Endodermal cell (in vitro differentiated cells): ENCODE results near the gene GATA2. TPM values are rescaled to one million over a fixed set of nuclear protein-coding genes. Genes with fewer than 3 reads are reported as not detected.

ENCODE experiments used
- DNase-seq: peaks from one replicate; pipeline ENCODE4 v3.0.0-alpha.2; 2017
- H3K27ac ChIP-seq: 2 replicates; pipeline ENCODE4 v1.5.1; 2013; ENCODE audit warnings: mild to moderate bottlenecking, low read depth, low read length, moderate library complexity
- H3K27me3 ChIP-seq: 2 replicates; pipeline ENCODE4 v1.6.1; 2013; ENCODE audit warnings: mild to moderate bottlenecking, low read length, moderate library complexity; ENCODE audit not compliant: insufficient read depth, control insufficient read depth, poor library complexity, severe bottlenecking
- H3K36me3 ChIP-seq: 2 replicates; pipeline ENCODE4 v1.7.0; 2013; ENCODE audit warnings: mild to moderate bottlenecking, low read length, moderate library complexity; ENCODE audit not compliant: control insufficient read depth, insufficient read depth
- H3K4me1 ChIP-seq: one replicate; pipeline ENCODE4 v1.7.0; 2013; ENCODE audit warnings: low read length; ENCODE audit not compliant: control insufficient read depth, insufficient read depth
- H3K4me3 ChIP-seq: 2 replicates; pipeline ENCODE4 v1.5.1; 2013; ENCODE audit warnings: mild to moderate bottlenecking, low read length, moderate library complexity
- H3K9ac ChIP-seq: 2 replicates; pipeline ENCODE4 v1.6.1; 2013; ENCODE audit warnings: mild to moderate bottlenecking, low read length, moderate library complexity; ENCODE audit not compliant: poor library complexity, severe bottlenecking; ENCODE audit errors: extremely low read depth
- H3K9me3 ChIP-seq: 2 replicates; pipeline ENCODE4 v1.6.1; 2013; ENCODE audit warnings: mild to moderate bottlenecking, low read length, moderate library complexity; ENCODE audit not compliant: control insufficient read depth
- H3K27ac Mint-ChIP-seq: 2 replicates; pipeline ENCODE4 v1.8.0; 2020; ENCODE audit warnings: mixed read lengths
- H3K27me3 Mint-ChIP-seq: 2 replicates; pipeline ENCODE4 v1.8.0; 2021; ENCODE audit warnings: mild to moderate bottlenecking, mixed read lengths; ENCODE audit not compliant: insufficient read depth
- H3K36me3 Mint-ChIP-seq: 2 replicates; pipeline ENCODE4 v1.8.0; 2020; ENCODE audit warnings: low read depth, mixed read lengths
- H3K4me1 Mint-ChIP-seq: 2 replicates; pipeline ENCODE4 v1.8.0; 2020; ENCODE audit warnings: mixed read lengths
- H3K4me3 Mint-ChIP-seq: 2 replicates; pipeline ENCODE4 v1.8.0; 2020; ENCODE audit warnings: mild to moderate bottlenecking, moderate library complexity, mixed read lengths
- H3K9me3 Mint-ChIP-seq: 2 replicates; pipeline ENCODE4 v1.8.0; 2020; ENCODE audit warnings: mild to moderate bottlenecking, mixed read lengths
- WGBS, 2 experiments: methylation state at CpG; one replicate each; pipeline versions ENCODE4 v1.1.5 to v1.1.7; 2013; ENCODE audit warnings: missing lambda C conversion rate in 2 of 2, mixed read lengths in 1 of 2; ENCODE audit not compliant: insufficient coverage in 1 of 2, insufficient read length in 1 of 2; 5-methylcytosine and 5-hydroxymethylcytosine counted together
- total RNA-seq, 2 donors: library from RNA; stranded (reverse); fragmentation: NEBNext Ultra II Directional in 1 of 2; extraction: Animal tissue kit (Norgen Biotek cat#: 25700) in 1 of 2; gene quantifications; 2 replicates in 1 of 2; 3 replicates in 1 of 2; pipeline ENCODE4 v1.2.1, GENCODE V29; 2021
- TF ChIP-seq, protein P1 (sequence below): fragments of 200-600 bp; sonication (generic); conservative IDR thresholded peaks from 2 replicates; pipeline ENCODE4 v1.5.0; 2021; ENCODE audit warnings: antibody characterized with exemption, mild to moderate bottlenecking

The GATA2 gene
- total RNA-seq, 2 donors from 2014 or later: 1.2 to 1.6 TPM

DNA sequence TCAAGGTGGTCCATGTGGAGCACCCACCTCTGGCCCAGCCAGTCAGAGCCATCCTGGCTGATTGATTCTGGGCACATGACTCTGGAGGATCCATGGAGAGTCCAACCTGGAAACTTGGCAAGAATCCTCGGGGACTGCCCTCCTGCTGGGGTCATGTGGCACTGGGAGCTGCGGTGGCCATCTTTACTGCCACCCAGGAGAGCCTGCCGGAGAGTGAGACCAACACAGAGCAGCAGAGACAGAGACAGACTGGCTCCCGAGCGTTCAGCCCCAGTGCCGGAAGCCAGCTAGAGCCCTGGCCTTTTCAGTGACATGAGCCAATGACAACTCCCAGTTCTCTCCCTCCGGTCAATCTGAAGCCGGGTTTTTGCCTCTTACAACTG, 11.5 kb upstream of the GATA2 start:
- H3K27ac Mint-ChIP-seq: no peak overlapping the region
- H3K9me3 Mint-ChIP-seq: no peaks in the 10 kb centered on the region
- H3K4me3 Mint-ChIP-seq: no peak overlapping the region
- Histone ChIP-seq H3K27ac (no peak overlapping the region), H3K9me3 (no peaks in the 10 kb centered on the region), H3K4me3 (no peak overlapping the region), H3K9ac (no peak overlapping the region), H3K4me1 (no peaks in the 10 kb centered on the region), H3K27me3 (peaks cover 23% of the 10 kb centered on the region), H3K36me3 (no peaks in the 10 kb centered on the region)
- no peaks in the 10 kb centered on the region for H3K36me3 Mint-ChIP-seq
- H3K4me1 Mint-ChIP-seq: no peaks in the 10 kb centered on the region
- no peak for DNase-seq
- H3K27me3 Mint-ChIP-seq: peaks cover 36% of the 10 kb centered on the region
- 95 to 98% methylated on average over 8 of the region's 8 CpGs for WGBS, 2 experiments
- TF ChIP-seq, protein P1, sequence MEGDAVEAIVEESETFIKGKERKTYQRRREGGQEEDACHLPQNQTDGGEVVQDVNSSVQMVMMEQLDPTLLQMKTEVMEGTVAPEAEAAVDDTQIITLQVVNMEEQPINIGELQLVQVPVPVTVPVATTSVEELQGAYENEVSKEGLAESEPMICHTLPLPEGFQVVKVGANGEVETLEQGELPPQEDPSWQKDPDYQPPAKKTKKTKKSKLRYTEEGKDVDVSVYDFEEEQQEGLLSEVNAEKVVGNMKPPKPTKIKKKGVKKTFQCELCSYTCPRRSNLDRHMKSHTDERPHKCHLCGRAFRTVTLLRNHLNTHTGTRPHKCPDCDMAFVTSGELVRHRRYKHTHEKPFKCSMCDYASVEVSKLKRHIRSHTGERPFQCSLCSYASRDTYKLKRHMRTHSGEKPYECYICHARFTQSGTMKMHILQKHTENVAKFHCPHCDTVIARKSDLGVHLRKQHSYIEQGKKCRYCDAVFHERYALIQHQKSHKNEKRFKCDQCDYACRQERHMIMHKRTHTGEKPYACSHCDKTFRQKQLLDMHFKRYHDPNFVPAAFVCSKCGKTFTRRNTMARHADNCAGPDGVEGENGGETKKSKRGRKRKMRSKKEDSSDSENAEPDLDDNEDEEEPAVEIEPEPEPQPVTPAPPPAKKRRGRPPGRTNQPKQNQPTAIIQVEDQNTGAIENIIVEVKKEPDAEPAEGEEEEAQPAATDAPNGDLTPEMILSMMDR: no peak

DNA sequence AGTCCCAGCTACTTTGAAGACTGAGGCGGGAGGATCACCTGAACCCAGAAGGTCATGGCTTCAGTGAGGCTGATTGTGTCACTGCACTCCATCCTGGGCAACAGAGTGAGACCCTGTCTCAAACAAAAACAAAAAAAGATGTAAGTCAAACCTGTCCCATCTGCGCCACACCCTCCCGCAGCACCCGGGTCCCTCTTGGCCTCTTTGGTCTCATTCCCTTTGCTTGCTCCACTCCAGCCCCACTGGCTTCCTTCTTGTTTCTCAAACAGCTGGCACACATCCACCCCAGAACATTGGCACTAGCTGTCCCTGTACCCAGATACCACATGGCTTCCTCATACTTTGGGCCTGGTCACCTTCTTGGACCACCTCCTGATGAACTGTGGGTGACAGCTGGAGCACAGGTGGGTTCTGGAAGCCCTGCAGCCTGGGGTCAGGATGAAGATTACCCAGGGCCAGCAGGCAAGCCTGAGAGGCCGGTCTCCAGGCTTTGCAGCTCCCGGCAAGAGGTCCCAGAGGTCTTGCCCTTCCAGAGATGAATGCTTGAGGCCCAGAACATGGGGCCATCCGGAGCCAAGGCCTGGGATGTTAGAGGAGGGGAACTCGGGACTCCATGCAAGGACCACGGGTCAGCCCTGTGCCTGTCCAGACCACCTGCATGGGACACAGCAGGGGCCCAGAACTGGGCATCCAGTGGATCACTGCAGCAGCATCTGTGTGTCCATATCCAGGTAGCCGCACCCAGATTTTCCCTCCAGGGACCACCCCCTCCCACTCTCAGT, 10.9 kb upstream of the GATA2 start:
- Mint-ChIP-seq H3K36me3 (no peaks in the 10 kb centered on the region), H3K4me1 (no peaks in the 10 kb centered on the region), H3K9me3 (no peaks in the 10 kb centered on the region), H3K27me3 (peaks cover 37% of the 10 kb centered on the region), H3K4me3 (no peak overlapping the region), H3K27ac (no peak overlapping the region)
- Histone ChIP-seq H3K27ac (no peak overlapping the region), H3K27me3 (peaks cover 29% of the 10 kb centered on the region), H3K9me3 (no peaks in the 10 kb centered on the region), H3K4me3 (no peak overlapping the region), H3K4me1 (no peaks in the 10 kb centered on the region), H3K36me3 (no peaks in the 10 kb centered on the region), H3K9ac (no peak overlapping the region)
- 92 to 96% methylated on average over 9 to 10 of the region's 10 CpGs for WGBS, 2 experiments
- no peak for DNase-seq
- TF ChIP-seq, protein P1: no peak

DNA sequence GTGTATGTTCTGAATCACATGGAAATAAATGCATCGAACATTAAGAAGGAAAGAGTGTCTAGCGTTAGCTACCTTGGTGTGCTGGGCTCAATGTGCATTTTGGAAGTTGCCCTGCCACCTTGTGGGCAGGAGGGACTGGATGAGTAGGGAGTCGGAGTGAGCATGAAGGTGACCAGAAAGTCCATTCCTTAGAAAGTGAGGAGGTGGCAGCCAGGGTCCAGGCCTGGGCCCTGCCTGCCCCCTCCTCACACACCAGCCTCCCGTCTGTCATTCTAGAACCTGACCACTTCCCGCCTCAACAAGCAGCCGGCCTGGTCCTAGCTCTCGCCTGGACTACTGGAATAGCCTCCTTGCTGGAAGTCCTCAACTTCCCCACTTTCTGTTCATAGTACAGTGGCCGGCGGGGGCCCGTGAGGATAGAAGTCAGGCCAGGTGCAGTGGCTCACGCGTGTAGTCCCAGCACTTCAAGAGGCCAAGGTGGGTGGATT, 10.2 kb upstream of the GATA2 start:
- no peaks in the 10 kb centered on the region for H3K36me3 ChIP-seq
- Mint-ChIP-seq H3K9me3 (no peaks in the 10 kb centered on the region), H3K4me1 (no peaks in the 10 kb centered on the region), H3K27me3 (peaks cover 45% of the 10 kb centered on the region), H3K4me3 (no peak overlapping the region), H3K36me3 (no peaks in the 10 kb centered on the region), H3K27ac (no peak overlapping the region)
- H3K9ac ChIP-seq: no peak overlapping the region
- H3K4me1 ChIP-seq: no peaks in the 10 kb centered on the region
- TF ChIP-seq, protein P1: peak; percentile 68
- DNase-seq: peak; percentile 72
- no peaks in the 10 kb centered on the region for H3K9me3 ChIP-seq
- H3K27me3 ChIP-seq: peaks cover 36% of the 10 kb centered on the region
- H3K27ac ChIP-seq: no peak overlapping the region
- WGBS, 2 experiments: 86 to 91% methylated on average over 10 to 12 of the region's 12 CpGs
- no peak overlapping the region for H3K4me3 ChIP-seq
